Measurements from ENCODE around the gene SYK. TPM values are rescaled to one million over a fixed set of nuclear protein-coding genes. Genes with fewer than 3 reads are reported as not detected.
A peak's percentile ranks its signal among the peaks of the same experiment; 100 is the strongest.

The SYK gene
- total RNA-seq, 1 experiment from 2014 or later = 0.28 TPM

DNA sequence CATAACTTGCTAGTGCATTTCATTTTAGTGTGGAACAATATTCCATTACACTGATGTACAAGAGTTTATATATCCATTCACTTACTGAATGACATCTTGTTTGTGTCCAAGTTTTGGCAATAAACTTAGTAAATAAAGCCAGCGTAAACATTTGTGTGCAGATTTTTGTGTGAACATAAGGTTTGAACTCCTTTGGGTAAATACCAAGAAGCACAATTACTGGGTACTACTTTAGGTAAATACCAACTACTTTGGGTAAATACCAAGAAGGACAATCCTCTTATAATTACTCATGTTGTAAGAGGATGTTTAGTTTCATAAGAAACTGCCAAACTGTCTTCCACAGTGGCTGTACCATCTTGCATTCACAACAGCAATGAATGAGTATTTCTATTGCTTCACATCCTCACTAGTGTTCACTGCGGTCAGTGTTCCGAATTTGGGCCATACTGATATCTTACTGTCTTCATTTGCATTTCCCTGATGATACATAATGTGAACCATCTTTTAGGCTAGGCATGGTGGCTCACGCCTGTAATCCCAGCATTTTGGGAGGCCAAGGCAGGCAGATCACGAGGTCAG lies 2.3 kb upstream of the SYK start:
- H3K27me3 ChIP-seq (ENCODE audit: control insufficient read depth, insufficient read depth, low read length) = peaks cover 17% of the 10 kb centered on the region
- BruUV-seq (replicated peaks) = no TSS peak
- intact Hi-C loops (cut with micrococcal nuclease; ENCODE audit: unreplicated experiment) (no loop called here), in situ Hi-C loops (cut with HindIII; ENCODE audit: low pct_unique_long_range_greater_than_20kb, low sequenced_read_pairs) (no loop called here)
- no peak overlapping the region for H3K4me3 ChIP-seq (ENCODE audit: low read depth in 2 of 2, low read length in 2 of 2)
- ChIA-PET CTCF (no interaction called here), POLR2A (no interaction called here)
- no peak for DNase-seq (ENCODE audit: low read depth, low spot score)
- TF ChIP-seq TCF7L2 (IDR thresholded peaks at IDR 0.05; ENCODE audit: low read depth, low read length) (no peak), POLR2AphosphoS5 (IDR thresholded peaks at IDR 0.05; ENCODE audit: low read depth, low read length) (no peak), SIN3A (IDR thresholded peaks at IDR 0.05; ENCODE audit: borderline replicate concordance, insufficient read depth, low read depth, low read length) (no peak)
- TF ChIP-seq, protein P1, sequence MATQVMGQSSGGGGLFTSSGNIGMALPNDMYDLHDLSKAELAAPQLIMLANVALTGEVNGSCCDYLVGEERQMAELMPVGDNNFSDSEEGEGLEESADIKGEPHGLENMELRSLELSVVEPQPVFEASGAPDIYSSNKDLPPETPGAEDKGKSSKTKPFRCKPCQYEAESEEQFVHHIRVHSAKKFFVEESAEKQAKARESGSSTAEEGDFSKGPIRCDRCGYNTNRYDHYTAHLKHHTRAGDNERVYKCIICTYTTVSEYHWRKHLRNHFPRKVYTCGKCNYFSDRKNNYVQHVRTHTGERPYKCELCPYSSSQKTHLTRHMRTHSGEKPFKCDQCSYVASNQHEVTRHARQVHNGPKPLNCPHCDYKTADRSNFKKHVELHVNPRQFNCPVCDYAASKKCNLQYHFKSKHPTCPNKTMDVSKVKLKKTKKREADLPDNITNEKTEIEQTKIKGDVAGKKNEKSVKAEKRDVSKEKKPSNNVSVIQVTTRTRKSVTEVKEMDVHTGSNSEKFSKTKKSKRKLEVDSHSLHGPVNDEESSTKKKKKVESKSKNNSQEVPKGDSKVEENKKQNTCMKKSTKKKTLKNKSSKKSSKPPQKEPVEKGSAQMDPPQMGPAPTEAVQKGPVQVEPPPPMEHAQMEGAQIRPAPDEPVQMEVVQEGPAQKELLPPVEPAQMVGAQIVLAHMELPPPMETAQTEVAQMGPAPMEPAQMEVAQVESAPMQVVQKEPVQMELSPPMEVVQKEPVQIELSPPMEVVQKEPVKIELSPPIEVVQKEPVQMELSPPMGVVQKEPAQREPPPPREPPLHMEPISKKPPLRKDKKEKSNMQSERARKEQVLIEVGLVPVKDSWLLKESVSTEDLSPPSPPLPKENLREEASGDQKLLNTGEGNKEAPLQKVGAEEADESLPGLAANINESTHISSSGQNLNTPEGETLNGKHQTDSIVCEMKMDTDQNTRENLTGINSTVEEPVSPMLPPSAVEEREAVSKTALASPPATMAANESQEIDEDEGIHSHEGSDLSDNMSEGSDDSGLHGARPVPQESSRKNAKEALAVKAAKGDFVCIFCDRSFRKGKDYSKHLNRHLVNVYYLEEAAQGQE (IDR thresholded peaks at IDR 0.05; ENCODE audit: insufficient read depth in 1 of 2, low read depth in 2 of 2, low read length in 1 of 2) = no peak
- TF ChIP-seq, protein P2, sequence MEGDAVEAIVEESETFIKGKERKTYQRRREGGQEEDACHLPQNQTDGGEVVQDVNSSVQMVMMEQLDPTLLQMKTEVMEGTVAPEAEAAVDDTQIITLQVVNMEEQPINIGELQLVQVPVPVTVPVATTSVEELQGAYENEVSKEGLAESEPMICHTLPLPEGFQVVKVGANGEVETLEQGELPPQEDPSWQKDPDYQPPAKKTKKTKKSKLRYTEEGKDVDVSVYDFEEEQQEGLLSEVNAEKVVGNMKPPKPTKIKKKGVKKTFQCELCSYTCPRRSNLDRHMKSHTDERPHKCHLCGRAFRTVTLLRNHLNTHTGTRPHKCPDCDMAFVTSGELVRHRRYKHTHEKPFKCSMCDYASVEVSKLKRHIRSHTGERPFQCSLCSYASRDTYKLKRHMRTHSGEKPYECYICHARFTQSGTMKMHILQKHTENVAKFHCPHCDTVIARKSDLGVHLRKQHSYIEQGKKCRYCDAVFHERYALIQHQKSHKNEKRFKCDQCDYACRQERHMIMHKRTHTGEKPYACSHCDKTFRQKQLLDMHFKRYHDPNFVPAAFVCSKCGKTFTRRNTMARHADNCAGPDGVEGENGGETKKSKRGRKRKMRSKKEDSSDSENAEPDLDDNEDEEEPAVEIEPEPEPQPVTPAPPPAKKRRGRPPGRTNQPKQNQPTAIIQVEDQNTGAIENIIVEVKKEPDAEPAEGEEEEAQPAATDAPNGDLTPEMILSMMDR (IDR thresholded peaks at IDR 0.05) = no peak
- no peak for ATAC-seq
- H3K4me1 ChIP-seq (ENCODE audit: control insufficient read depth, insufficient read depth, low read length) = no peaks in the 10 kb centered on the region
- H3K9me3 ChIP-seq (ENCODE audit: control insufficient read depth, insufficient read depth, low read depth, low read length) = no peaks in the 10 kb centered on the region
- H3K36me3 ChIP-seq (ENCODE audit: control insufficient read depth, insufficient read depth, low read length) = no peaks in the 10 kb centered on the region
- H3K27ac ChIP-seq (ENCODE audit: low read length) = no peak overlapping the region

DNA sequence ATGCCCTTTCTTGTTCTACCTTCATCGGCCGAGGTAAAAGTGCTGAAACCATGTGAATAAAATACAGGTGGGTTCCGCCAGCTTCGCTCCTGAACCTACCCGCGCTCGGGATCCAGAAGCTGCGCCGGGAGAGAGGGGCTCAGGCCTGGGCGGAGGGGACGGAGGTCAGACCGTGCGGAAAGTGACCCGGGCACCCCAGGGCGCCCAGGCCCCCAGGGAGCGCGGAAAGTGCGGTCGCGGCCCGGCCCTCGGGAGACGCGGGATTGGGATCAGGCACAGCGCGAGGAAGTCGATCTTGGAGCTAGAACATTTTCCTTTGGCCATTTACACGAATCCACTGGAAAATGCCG lies 329 bp downstream of the SYK start:
- TF ChIP-seq SIN3A (IDR thresholded peaks at IDR 0.05; ENCODE audit: borderline replicate concordance, insufficient read depth, low read depth, low read length) (no peak), POLR2AphosphoS5 (IDR thresholded peaks at IDR 0.05; ENCODE audit: low read depth, low read length) (no peak), TCF7L2 (IDR thresholded peaks at IDR 0.05; ENCODE audit: low read depth, low read length) (no peak)
- TF ChIP-seq, protein P1 (IDR thresholded peaks at IDR 0.05; ENCODE audit: insufficient read depth in 1 of 2, low read depth in 2 of 2, low read length in 1 of 2) = no peak
- TF ChIP-seq, protein P2 (IDR thresholded peaks at IDR 0.05) = no peak
- H3K36me3 ChIP-seq (ENCODE audit: control insufficient read depth, insufficient read depth, low read length) = no peaks in the 10 kb centered on the region
- POLR2A ChIA-PET = no interaction called here
- H3K4me1 ChIP-seq (ENCODE audit: control insufficient read depth, insufficient read depth, low read length) = no peaks in the 10 kb centered on the region
- CTCF ChIA-PET = no interaction called here
- ATAC-seq (no peak), DNase-seq (ENCODE audit: low read depth, low spot score) (no peak)
- intact Hi-C loops (cut with micrococcal nuclease; ENCODE audit: unreplicated experiment) = no loop called here
- no peaks in the 10 kb centered on the region for H3K9me3 ChIP-seq (ENCODE audit: control insufficient read depth, insufficient read depth, low read depth, low read length)
- peak overlapping the region; percentile 19 for H3K4me3 ChIP-seq (ENCODE audit: low read depth in 2 of 2, low read length in 2 of 2)
- no TSS peak for BruUV-seq (replicated peaks)
- peaks cover 17% of the 10 kb centered on the region for H3K27me3 ChIP-seq (ENCODE audit: control insufficient read depth, insufficient read depth, low read length)
- no peak overlapping the region for H3K27ac ChIP-seq (ENCODE audit: low read length)
- in situ Hi-C loops (cut with HindIII; ENCODE audit: low pct_unique_long_range_greater_than_20kb, low sequenced_read_pairs) = no loop called here
